ENCODE data around the gene ARRB2.

Gene ARRB2

DNA sequence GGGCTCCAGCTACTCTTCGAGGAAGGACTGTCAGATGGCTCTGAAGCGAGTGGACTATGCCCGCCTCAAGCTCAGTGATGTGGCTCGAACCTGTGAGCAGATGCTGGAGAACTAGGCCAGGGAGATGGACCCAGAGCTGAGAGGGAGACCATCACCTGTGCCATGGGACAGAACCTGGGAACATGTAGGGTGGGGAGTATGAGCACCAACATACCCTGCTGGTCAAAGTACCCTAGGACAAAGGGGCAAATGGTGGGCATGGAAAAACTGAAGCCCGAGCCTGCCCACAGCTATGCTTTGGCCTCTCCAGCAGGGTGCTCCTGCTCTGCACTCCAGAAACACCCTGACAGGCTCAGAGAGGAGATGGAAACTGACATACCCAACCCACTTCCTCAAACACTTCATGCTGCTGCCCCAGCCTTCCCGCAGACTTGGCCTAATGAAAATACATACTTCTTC lies 22.7 kb downstream of the ARRB2 start:
- no peak for DNase-seq

DNA sequence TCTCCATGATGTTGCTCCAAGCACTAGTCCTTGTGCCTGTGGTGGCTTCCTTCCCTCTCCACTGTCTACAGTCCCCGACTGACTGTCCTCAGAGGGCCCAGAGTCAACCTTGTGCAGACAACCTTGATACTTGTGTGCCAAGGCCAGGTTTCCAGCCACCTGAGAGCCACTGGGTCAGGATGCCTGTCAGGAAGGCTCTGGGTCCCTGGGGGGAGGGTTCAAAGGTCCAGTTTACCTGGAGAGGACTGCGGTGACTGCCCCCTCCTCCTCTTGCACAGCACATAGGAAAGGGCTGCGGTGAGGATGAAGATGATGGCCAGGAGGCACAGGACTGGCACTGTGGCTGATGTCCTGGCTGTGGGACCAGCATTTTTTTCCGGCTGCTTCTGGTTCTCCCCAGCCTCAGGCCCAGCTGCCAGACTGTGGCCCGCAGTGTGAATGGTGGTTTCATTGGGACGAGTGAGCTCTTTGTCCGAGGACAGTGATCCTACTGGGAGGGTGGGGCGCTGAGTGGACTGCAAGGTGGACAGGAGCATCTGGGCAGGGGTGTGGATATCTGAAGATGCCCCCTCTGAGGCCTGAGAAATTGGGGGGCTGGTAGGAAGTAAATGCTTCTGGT lies 24.5 kb downstream of the ARRB2 start:
- DNase-seq: no peak

DNA sequence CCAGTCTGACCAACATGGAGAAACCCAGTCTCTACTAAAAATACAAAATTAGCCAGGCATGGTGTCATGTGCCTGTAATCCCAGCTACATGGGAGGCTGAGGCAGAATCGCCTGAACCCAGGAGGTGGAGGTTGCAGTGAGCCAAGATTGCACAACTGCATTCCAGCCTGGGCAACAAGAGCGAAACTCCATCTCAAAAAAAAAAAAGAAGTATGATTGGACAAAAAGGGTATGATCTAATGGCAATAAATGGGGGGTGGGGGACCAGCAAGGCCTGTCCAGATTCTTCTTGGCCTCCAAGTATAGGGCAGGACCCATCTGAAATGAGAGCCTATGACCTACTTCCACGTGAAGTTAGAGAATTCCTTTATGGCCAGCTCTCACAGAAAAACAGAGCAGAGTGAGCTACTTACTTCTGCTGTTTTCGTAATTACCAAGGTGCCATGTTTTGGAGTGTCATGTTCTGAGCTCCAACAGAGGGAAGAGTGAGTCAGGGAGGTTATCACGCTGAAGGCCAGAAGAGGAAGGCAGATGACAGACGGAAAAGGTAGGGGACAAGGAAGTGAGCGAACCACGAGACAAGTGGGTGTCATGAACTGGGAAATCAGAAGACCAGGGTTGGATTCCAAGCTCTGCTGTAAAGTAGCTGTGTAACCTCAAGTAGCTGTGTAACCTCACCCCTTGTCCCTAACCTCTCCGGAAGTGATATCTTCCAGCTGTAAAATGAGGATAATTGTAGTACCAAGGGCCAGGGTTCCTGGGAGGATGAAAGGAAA lies 25.6 kb downstream of the ARRB2 start:
- no peak for DNase-seq

DNA sequence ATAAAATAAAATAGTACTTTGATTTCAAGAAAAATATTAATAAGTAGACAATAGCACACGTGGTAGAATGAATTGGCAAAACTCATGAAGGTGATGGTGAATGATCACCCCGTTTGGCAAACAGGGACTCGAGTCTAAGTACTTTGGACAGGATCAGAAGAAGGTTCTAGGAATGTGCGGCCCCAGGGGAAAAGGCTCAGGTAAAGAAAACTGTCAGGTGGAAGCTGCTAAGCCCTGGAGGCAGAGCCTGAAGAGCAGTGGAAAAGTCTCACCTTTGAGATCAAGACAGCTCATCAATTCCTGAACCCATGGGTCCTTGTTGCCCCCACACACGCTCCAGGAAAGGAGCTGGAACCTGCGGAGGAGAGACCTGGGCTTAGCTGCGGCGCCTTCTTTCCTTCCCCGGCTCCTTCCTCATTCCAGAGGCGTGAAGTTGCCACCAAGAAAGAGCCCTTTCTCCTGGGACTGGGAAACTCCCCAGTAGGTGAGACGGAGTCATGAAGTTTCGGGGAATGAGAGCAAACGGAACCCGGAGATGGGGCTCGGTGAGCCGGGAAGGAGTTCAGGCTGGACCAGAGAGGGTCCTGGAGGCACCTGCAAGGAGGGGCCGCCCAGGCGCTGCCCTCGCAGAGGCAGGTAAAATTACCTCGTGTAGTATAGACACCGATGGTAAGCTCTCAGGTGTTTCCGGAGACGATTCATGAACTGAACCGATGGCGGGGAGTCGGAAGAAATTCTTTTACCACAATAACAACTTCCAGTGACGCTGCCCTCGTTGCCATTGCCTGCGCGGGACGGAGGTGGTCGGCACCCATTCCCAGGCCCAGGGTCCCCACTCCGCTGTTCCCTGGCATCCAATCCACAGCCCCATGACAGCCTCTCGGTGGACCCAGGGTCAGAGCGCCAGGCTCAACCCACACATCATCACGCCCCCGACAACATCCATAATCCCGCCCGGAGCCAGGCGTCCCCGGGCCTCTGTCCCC lies 28.0 kb downstream of the ARRB2 start:
- no peak for DNase-seq

DNA sequence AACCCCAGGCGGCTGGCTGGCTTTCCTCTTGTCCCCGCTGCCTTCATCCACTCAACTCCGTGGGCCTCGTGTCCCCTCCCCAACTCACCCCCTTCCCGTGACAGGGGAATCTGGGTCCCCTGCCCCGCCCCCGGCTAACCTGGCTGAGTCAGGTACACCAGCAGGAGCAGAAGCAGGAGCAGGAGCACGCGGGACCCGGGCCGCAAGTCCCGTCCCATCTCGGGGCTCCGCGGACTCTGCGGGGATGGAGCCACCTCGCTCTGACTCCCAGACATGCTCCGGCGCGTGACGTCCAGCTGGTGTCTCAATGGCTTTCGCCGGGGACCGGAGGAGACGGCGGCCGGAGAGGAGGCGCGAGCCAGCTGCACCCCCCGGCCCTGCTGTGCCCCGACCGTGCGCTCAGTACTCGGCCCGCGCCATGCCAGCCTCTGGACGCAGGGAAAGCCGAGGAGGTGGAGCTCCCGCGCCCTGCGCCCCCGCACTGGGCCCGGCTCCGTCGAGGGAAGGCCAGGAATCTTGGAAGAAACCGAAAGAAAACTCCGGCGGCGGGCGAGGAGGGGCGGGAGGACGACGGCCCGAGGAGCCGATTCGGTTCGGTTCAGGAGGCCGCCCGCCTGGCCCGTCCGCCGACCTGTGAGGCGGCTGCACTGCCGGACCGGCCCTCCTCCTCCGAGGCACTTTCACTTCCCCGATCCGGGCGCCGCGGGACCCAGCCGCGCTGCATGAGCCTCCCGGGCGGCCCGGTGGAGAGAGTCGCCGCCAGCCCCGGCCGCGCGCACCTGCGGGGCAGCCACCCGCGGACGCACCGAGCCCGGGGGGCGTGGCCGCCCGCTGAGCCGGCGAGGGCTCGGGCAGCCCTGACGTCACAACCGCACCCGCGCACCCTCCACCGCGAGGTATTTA lies 28.9 kb downstream of the ARRB2 start, which contains the start of the genes CXCL16 and ZMYND15:
TSS of gene CXCL16 (minus strand) at position 807 of the 903 bp plus-strand sequence. CDS start at position 218, 589 bp downstream.
TSS of gene ZMYND15 (plus strand) at position 712 of the 903 bp plus-strand sequence. CDS start 716 bp downstream, outside the sequence.
- no peak for DNase-seq

DNA sequence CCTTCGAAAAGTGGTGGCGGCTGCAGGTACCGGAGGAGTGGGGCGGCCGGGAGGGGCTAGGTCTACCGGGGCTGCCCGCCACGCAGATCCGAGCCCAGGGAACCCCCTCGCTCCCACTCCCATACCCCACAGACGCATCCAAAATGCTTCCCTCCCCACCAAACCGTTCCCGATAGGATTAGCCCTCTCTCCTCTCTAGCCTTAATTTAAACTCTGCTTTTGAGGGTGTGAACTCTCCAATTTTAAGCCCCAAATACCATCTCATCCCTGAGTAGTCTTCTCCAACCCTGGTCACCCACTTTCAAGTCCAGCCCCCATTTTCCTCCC lies 29.6 kb downstream of the ARRB2 start:
- no peak for DNase-seq

DNA sequence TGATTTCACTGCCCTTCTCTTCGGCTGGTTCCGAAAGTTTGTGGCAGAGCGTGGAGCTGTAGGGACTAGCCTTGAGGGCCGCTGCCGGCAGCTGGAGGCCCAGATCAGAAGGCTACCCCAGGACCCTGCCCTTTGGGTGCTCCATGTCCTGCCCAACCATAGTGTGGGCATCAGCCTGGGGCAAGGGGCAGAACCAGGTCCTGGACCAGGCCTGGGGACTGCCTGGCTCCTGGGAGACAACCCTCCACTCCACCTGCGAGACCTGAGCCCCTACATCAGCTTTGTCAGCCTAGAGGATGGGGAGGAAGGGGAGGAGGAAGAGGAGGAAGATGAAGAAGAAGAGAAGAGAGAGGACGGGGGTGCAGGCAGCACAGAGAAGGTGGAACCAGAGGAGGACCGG lies 30.2 kb downstream of the ARRB2 start:
- DNase-seq: no peak

DNA sequence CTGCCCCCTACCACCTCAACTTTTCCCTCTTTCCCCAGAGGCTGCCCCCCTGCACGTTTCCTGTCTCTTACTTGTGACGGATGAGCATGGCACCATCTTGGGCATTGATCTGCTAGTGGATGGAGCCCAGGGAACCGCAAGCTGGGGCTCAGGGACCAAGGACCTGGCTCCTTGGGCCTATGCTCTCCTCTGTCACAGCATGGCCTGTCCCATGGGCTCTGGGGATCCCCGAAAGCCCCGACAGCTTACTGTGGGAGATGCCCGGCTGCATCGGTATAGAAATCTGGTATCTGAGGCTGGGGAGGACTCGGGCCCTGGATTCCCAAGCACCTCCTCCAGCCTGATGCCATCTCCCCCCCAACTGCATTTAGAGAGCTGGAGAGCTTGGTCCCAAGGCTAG lies 31.1 kb downstream of the ARRB2 start:
- DNase-seq: no peak

DNA sequence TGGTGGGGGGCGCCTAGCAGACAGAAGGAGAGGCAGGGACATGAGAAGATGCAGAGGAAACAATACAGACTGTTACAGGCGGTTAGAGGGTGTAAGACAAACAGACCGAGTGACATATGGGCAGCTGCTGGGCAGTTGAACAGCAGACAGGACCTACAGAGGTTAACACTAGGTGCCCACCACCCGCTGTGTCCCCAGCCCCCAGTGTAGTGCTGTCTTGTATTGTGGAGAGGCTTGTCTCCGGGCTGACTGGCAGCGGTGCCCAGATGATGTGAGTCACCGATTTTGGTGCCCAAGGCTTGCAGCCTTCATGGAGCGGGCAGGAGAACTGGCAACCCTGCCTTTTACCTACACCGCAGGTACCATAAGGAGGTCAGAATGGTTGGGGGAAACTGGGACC lies 31.7 kb downstream of the ARRB2 start:
- DNase-seq: no peak

DNA sequence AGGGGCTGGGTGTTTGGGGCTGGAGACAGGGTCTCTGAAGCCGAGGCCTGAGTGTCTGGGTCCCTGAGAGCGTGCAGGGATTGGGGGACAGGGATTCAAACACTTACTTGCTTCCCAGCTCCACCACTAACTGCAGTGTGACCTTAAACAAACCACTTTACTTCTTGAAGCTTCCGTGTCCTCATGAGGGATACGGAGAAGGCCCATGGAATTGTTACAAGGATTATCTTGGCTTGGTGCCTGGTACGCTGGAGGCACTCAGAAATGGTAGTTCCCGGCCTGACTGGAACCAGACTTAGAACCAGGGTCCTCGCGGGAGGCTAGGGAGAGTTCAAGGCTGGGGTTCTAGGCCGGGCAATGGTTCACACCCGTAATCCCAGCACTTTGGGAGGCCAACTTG lies 32.2 kb downstream of the ARRB2 start:
- DNase-seq: no peak

DNA sequence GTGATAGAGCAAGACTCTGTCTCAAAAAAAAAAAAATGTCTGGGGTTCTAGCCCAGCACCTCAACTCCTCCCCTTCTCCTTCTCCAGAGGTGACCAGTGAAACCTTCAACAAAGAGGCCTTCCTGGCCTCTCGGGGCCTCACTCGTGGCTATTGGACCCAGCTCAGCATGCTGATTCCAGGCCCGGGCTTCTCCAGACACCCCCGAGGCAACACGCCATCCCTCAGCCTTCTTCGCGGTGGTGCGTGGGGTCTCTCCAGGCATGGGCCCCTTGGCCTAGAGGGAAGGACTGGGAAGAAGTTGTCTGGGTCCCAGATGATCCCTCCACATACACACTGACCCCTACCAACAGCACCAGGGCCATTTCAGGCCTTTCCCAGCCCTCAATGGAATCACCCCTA lies 32.8 kb downstream of the ARRB2 start:
- no peak for DNase-seq

DNA sequence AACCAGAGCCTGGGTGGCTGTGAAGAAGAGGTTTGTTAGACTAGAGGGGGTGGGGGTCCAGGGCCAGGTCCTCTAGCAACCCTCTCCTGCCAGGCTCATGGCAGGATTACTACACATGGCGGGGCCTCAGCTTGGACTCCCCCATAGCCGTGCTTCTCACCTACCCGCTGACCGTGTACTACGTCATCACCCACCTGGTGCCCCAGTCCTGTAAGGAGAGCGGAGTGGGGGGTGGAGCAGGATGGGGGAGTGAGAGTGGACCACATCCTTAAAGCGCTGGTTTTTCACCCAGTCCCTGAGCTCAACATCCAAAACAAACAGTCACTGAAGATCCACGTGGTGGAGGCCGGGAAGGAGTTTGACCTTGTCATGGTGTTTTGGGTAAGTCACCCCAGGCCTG lies 33.5 kb downstream of the ARRB2 start:
- no peak for DNase-seq

DNA sequence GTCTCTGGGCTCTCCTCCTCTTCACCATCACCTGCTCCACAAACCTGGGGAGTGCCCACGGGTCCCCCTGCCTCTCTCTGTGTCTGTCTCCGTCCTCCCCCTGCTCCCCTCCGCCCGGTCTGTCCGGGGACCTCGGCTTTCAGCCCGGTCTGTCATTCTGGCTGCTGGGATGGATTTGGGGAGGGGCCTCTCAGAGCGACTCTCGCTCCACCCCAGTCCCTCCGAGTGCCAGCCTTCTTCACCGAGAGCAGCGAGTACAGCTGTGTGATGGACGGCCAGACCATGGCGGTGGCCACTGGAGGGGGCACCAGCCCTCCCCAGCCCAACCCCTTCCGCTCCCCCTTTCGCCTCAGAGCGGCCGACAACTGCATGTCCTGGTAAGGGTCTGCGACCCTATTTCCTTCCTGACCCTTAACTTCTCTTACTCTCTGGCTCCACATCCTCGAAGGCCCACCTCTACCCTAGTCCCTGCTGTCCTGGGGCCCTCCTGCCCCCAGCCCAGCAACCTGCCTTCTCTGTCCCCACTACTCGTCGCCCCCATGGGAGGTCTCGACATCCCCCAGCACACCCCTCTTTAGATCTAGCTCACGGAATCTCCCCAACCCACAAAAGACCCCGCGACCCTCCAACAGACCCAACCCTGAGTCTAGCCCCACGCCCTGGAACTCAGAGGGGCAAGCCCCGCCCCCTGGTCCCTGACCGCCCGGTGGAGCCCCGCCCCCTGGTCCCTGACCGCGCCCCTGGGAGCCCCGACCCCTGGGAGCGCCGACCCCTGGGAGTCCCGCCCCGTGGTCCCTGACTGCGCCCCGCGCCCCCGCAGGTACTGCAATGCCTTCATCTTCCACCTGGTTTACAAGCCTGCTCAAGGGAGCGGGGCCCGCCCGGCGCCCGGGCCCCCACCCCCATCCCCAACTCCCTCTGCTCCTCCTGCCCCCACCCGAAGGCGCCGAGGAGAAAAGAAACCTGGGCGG lies 34.9 kb downstream of the ARRB2 start:
- no peak for DNase-seq

DNA sequence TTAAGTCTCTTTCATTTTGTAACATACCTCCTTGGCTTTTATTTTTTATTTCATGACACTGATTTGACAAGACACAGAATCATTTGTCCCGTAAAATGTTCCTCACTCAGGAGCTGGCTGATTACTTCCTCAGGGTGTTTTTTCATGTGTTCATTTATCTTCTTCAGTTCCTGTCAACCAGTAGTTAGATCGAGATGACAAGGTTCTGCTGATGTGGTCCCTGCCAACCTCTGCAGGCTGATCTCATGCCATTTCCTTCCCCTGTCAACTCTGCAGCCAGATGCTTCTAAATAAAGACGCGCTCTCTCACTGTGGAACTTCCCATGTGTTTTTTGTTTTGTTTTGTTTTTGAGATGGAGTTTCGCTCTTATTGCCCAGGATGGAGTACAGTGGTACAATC lies 37.4 kb downstream of the ARRB2 start:
- no peak for DNase-seq

DNA sequence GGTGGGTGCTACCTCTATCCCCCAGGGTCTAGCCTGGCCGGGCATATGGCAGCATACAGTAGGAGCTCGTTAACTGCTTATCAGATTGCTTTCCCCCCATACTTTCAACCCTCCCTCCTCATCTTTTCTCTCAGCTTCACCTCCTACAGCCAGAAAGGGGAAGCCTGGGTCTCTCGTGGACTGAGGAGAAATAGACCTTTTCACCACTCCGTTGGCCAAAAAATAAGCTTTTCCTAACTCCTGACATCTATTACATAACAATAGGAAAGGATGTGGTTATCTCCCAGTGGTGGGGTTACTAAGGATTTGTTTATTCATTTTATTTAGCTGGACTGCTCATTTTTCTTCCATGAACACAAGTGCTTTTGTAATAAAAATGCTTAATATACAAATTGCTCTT lies 38.3 kb downstream of the ARRB2 start:
- DNase-seq: no peak

DNA sequence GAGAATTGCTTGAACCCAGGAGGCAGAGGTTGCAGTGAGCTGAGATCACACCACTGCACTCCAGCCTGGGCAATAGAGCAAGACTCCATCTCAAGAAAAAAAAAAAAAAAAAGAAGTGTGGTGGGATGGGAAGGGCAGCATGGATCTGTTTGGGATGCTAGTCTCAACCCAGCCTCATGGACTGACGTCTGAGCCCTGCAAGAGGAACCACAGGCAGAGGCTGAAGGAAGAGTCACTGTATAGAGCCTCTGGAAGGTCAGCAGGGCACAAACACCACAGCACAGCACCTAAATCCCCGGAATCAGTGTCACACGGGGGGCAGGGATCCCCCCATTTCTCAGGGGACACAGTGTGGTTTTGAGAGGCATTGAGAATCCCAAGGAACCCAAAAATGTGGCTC lies 40.2 kb downstream of the ARRB2 start:
- DNase-seq: no peak

DNA sequence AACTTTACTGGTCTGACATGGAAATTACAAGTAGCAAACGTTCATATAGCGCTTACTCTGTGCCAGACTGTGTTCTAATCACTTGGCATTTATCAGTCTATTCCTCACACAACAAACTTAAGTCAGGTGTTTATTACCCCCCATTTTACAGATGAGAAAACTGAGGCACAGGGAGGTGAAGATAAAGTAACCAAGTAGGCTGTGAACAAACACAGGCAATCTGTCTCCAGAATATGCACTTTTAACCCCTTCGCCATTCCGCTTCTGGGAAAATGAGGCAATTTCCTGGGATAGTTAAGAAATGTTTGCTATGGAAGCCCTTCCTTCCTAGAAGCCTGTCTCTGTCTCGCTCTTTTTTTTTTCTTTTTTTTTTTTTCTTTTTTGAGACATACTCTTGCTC lies 41.5 kb downstream of the ARRB2 start:
- no peak for DNase-seq

DNA sequence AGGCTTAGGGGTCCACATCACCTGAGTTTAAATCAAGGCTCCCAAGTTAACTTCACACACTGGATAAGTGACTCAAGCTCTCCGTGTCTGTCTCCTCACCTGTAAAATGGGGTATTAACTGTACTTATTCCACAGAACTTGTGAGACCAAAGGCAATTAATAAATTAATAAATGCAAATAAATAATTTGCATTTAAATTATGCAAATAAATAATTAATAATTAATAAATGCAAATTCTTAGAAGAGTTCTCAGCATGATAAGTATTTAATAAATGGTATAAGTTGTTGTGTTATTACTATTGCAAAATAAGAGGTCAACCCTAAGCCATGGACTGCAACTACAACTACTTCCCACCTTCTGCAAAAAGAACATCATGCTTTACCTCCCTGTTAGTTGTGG lies 43.0 kb downstream of the ARRB2 start:
- DNase-seq: no peak

DNA sequence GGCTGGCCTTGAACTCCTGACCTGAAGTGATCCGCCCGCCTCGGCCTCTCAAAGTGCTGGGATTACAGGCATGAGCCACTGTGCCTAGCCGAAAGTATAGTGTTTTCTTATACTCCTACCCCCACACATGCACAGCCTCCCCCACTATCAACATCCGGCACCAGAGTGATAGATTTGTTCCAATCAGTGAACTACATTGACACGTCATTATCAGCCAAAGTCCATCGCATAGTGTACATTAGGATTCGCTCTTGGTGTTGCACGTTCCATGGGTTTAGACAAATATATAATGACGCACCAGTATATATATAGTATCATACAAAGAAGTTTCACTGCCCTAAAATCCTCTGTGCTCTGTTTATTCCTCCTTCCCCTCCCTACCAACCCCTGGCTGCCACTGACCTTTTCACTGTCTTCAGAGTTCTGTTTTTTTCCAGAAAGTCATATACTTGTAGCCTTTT lies 49.4 kb downstream of the ARRB2 start:
- DNase-seq: no peak

DNA sequence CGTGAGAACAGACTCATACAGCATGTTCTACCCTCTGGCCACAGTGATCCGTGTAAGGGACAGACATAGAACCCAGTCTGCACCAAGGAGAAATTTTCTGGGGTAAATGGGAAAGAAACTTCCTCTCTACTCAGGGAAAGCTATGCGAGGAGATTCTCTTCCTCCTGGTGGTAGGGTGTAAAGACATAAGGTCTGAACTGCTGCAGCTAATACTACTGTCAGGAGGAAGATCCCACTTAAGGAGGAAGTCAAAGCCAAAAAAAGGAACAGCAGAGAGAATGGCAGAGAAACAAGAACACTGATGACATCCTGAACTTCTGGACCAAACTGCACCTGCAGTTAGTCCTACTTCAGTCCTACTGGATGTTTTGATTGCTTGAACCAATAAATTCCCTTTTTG lies 54.2 kb downstream of the ARRB2 start:
- no peak for DNase-seq

DNA sequence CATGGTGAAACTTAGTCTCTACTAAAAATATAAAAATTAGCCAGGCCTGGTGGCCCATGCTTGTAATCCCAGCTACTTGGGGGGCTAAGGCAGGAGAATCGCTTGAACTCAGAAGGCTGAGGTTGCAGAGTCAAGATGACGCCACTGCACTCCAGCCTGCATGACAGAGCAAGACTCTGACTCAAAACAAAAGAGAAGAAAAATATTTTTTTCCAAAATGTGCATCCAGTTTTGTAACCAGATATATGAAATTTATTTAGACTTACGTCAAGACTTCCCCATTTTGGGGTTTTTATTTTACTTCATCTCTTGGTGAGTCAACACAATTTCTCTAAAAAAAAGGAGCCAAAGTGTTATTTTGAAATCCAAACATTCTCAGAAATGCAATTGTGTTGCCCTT lies 55.8 kb downstream of the ARRB2 start:
- DNase-seq: no peak

Data from NCI-H1436 treated with DMSO at 0.1 percent for 48 hours (cell line).